Measurements from ENCODE around the gene FXYD6.

FXYD6 gene

GRCh38 chr11:117790279-117790678 lies 86.2 kb downstream of the FXYD6 start:
- TF ChIP-seq NFIC (IDR thresholded peaks at IDR 0.05) = no peak
- no peak for TF ChIP-seq YY1 (IDR thresholded peaks at IDR 0.05; ENCODE audit: low read depth)
- TF ChIP-seq CEBPB (IDR thresholded peaks at IDR 0.05) = no peak
- no peak for TF ChIP-seq TAF1 (IDR thresholded peaks at IDR 0.05; ENCODE audit: low read depth)

- TF ChIP-seq MAX (IDR thresholded peaks at IDR 0.05) (no peak), CEBPB (IDR thresholded peaks at IDR 0.05) (no peak), YY1 (IDR thresholded peaks at IDR 0.05; ENCODE audit: low read depth) (no peak), TEAD4 (IDR thresholded peaks at IDR 0.05) (no peak), EGR1 (IDR thresholded peaks at IDR 0.05) (no peak), RAD21 (IDR thresholded peaks at IDR 0.05; ENCODE audit: low read depth) (no peak)
Measured at GRCh38 chr11:117789241-117789640, 87.2 kb downstream of the FXYD6 start.

Data from Ishikawa (cell line).